NCI-H526 treated with DMSO at 0.1 percent for 48 hours (cell line): ENCODE measurements around the gene HS6ST3.
"Not testable (repeated sequence)": the region's sequence is repeated elsewhere in the genome, so short reads cannot be mapped to it uniquely, and the experiment has no call there.

ENCODE experiments used
- DNase-seq: peaks from one replicate; lab custom pipeline; 2025; lab: John Stamatoyannopoulos, UW

Gene HS6ST3

GRCh38 chr13:96091164-96092117, 1.5 kb downstream of the HS6ST3 start:
- DNase-seq, result peak; percentile 64

- DNase-seq, result no peak
Measured at GRCh38 chr13:96093296-96094006, 3.5 kb downstream of the HS6ST3 start.

- no peak for DNase-seq
Measured at GRCh38 chr13:96100457-96101220, 10.7 kb downstream of the HS6ST3 start.

GRCh38 chr13:96104516-96104915, 14.6 kb downstream of the HS6ST3 start:
- DNase-seq, result peak; percentile 77

GRCh38 chr13:96108072-96108471, 18.2 kb downstream of the HS6ST3 start:
- not testable (repeated sequence) for DNase-seq

- no peak for DNase-seq
Measured at GRCh38 chr13:96109125-96109524, 19.2 kb downstream of the HS6ST3 start.

GRCh38 chr13:96112936-96113335, 23.0 kb downstream of the HS6ST3 start:
- no peak for DNase-seq

- not testable (repeated sequence) for DNase-seq
Measured at GRCh38 chr13:96115368-96115767, 25.5 kb downstream of the HS6ST3 start.

- DNase-seq, result no peak
Measured at GRCh38 chr13:96119921-96120320, 30.0 kb downstream of the HS6ST3 start.

- DNase-seq, result no peak
Measured at GRCh38 chr13:96130818-96131340, 41.0 kb downstream of the HS6ST3 start.

GRCh38 chr13:96141032-96141431, 51.1 kb downstream of the HS6ST3 start:
- DNase-seq, result peak; percentile 27

GRCh38 chr13:96159725-96160124, 69.8 kb downstream of the HS6ST3 start:
- no peak for DNase-seq

GRCh38 chr13:96161141-96161540, 71.2 kb downstream of the HS6ST3 start:
- no peak for DNase-seq

GRCh38 chr13:96165840-96166239, 75.9 kb downstream of the HS6ST3 start:
- no peak for DNase-seq

GRCh38 chr13:96172066-96172465, 82.2 kb downstream of the HS6ST3 start:
- DNase-seq, result no peak

- DNase-seq, result no peak
Measured at GRCh38 chr13:96178759-96179158, 88.9 kb downstream of the HS6ST3 start.

- no peak for DNase-seq
Measured at GRCh38 chr13:96179309-96179708, 89.4 kb downstream of the HS6ST3 start.

GRCh38 chr13:96181911-96182310, 92.0 kb downstream of the HS6ST3 start:
- no peak for DNase-seq

- DNase-seq, result no peak
Measured at GRCh38 chr13:96185818-96186217, 95.9 kb downstream of the HS6ST3 start.

- DNase-seq, result no peak
Measured at GRCh38 chr13:96191367-96191766, 101.5 kb downstream of the HS6ST3 start.

- no peak for DNase-seq
Measured at GRCh38 chr13:96193728-96194310, 103.9 kb downstream of the HS6ST3 start.

GRCh38 chr13:96198038-96198437, 108.1 kb downstream of the HS6ST3 start:
- DNase-seq, result no peak
